ENCODE measurements around the gene NRDE2.

DNA sequence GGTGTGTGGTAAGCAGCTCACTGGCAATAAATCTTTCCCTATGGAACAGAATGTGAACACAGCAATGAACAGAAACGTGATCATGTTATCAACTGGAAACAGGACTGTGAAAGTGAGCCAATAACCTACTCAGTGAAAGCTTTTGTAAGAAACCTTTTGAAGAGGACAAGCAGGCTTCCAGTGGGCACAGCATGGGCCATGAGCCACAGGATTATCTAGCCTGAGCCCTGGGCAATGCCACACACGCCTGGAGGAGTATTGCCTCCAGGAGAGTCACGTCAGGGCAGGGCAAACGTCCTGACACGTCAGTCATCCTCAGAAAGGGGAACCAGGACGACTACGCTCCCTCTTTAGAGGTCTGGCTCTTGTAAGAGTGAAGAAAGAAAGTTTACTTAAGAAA is 32.3 kb downstream of the NRDE2 start:
- TF ChIP-seq, protein P1, sequence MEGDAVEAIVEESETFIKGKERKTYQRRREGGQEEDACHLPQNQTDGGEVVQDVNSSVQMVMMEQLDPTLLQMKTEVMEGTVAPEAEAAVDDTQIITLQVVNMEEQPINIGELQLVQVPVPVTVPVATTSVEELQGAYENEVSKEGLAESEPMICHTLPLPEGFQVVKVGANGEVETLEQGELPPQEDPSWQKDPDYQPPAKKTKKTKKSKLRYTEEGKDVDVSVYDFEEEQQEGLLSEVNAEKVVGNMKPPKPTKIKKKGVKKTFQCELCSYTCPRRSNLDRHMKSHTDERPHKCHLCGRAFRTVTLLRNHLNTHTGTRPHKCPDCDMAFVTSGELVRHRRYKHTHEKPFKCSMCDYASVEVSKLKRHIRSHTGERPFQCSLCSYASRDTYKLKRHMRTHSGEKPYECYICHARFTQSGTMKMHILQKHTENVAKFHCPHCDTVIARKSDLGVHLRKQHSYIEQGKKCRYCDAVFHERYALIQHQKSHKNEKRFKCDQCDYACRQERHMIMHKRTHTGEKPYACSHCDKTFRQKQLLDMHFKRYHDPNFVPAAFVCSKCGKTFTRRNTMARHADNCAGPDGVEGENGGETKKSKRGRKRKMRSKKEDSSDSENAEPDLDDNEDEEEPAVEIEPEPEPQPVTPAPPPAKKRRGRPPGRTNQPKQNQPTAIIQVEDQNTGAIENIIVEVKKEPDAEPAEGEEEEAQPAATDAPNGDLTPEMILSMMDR (IDR thresholded peaks at IDR 0.05; ENCODE audit: low read depth, low read length, missing input control), result no peak
- no peak for TF ChIP-seq GABPA (IDR thresholded peaks at IDR 0.05 in 1 of 2, conservative IDR thresholded peaks at IDR 0.05 in 1 of 2)
- no peak for TF ChIP-seq RXRA (IDR thresholded peaks at IDR 0.05)
- no peak for TF ChIP-seq HNF4A (conservative IDR thresholded peaks at IDR 0.05)
- TF ChIP-seq TAF1 (conservative IDR thresholded peaks at IDR 0.05), result no peak
- TF ChIP-seq YY1 (IDR thresholded peaks at IDR 0.05), result no peak
- TF ChIP-seq, protein P2, sequence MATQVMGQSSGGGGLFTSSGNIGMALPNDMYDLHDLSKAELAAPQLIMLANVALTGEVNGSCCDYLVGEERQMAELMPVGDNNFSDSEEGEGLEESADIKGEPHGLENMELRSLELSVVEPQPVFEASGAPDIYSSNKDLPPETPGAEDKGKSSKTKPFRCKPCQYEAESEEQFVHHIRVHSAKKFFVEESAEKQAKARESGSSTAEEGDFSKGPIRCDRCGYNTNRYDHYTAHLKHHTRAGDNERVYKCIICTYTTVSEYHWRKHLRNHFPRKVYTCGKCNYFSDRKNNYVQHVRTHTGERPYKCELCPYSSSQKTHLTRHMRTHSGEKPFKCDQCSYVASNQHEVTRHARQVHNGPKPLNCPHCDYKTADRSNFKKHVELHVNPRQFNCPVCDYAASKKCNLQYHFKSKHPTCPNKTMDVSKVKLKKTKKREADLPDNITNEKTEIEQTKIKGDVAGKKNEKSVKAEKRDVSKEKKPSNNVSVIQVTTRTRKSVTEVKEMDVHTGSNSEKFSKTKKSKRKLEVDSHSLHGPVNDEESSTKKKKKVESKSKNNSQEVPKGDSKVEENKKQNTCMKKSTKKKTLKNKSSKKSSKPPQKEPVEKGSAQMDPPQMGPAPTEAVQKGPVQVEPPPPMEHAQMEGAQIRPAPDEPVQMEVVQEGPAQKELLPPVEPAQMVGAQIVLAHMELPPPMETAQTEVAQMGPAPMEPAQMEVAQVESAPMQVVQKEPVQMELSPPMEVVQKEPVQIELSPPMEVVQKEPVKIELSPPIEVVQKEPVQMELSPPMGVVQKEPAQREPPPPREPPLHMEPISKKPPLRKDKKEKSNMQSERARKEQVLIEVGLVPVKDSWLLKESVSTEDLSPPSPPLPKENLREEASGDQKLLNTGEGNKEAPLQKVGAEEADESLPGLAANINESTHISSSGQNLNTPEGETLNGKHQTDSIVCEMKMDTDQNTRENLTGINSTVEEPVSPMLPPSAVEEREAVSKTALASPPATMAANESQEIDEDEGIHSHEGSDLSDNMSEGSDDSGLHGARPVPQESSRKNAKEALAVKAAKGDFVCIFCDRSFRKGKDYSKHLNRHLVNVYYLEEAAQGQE (IDR thresholded peaks at IDR 0.05), result no peak
- TF ChIP-seq, protein P3, sequence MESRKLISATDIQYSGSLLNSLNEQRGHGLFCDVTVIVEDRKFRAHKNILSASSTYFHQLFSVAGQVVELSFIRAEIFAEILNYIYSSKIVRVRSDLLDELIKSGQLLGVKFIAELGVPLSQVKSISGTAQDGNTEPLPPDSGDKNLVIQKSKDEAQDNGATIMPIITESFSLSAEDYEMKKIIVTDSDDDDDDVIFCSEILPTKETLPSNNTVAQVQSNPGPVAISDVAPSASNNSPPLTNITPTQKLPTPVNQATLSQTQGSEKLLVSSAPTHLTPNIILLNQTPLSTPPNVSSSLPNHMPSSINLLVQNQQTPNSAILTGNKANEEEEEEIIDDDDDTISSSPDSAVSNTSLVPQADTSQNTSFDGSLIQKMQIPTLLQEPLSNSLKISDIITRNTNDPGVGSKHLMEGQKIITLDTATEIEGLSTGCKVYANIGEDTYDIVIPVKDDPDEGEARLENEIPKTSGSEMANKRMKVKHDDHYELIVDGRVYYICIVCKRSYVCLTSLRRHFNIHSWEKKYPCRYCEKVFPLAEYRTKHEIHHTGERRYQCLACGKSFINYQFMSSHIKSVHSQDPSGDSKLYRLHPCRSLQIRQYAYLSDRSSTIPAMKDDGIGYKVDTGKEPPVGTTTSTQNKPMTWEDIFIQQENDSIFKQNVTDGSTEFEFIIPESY (IDR thresholded peaks at IDR 0.05), result no peak
- TF ChIP-seq, protein P4, sequence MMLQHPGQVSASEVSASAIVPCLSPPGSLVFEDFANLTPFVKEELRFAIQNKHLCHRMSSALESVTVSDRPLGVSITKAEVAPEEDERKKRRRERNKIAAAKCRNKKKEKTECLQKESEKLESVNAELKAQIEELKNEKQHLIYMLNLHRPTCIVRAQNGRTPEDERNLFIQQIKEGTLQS (IDR thresholded peaks at IDR 0.05), result no peak
- no peak for TF ChIP-seq SP1 (IDR thresholded peaks at IDR 0.05)
- TF ChIP-seq, protein P5, sequence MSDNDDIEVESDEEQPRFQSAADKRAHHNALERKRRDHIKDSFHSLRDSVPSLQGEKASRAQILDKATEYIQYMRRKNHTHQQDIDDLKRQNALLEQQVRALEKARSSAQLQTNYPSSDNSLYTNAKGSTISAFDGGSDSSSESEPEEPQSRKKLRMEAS (IDR thresholded peaks at IDR 0.05), result no peak
